Body of pancreas (tissue), 4 donors: ENCODE measurements around the gene PLAC1.

ENCODE experiments used
- CTCF ChIP-seq, 7 experiments: fragments of 450-650 bp in 4 of 7; fragments of 200-600 bp in 3 of 7; sonication (generic) in 3 of 7; IDR thresholded peaks; one replicate each; pipeline ENCODE4 v1.5.1; 2016 to 2019; ENCODE audit warnings: antibody characterized with exemption in 7 of 7
- POLR2A ChIP-seq, 3 donors: fragments of 450-650 bp; IDR thresholded peaks; one replicate each; pipeline ENCODE4 v1.6.1; 2016; ENCODE audit warnings: antibody characterized with exemption in 3 of 3, mild to moderate bottlenecking in 2 of 3

- TF ChIP-seq CTCF (IDR thresholded peaks at IDR 0.05) = no peak
- TF ChIP-seq POLR2A (IDR thresholded peaks at IDR 0.05) = no peak
Measured at GRCh38 chrX:134641346-134641745, 16.9 kb downstream of the PLAC1 start.
